H1 (cell line): Measurements from ENCODE around the gene TUBB1. TPM values are rescaled to one million over a fixed set of nuclear protein-coding genes. Genes with fewer than 3 reads are reported as not detected.
"Not testable (repeated sequence)": the region's sequence is repeated elsewhere in the genome, so short reads cannot be mapped to it uniquely, and the experiment has no call there.

Experiments
- CTCF ChIA-PET: fragments of 300-600 bp; sonication (Branson Sonifier 250); formaldehyde crosslinking; loops from one replicate; lab custom pipeline; 2021; ENCODE audit not compliant: partially characterized antibody; lab: Charles Lee
- POLR2A ChIA-PET: fragments of 300-600 bp; sonication (Branson Sonifier 250); formaldehyde crosslinking; loops from one replicate; lab custom pipeline; 2021; ENCODE audit warnings: inconsistent platforms; ENCODE audit not compliant: partially characterized antibody; lab: Charles Lee
- DNase-seq, 2 experiments: peaks; one replicate each; pipeline versions ENCODE4 v3.0.0 to v3.0.0-alpha.2; 2010 to 2022; ENCODE audit warnings: low spot score in 2 of 2, low read depth in 1 of 2, mixed read lengths in 1 of 2
- FAIRE-seq: peaks from 2 replicates; lab custom pipeline; 2011; peaks lifted over from hg19 to GRCh38; lab: Jason Lieb, UNC
- H2AFZ ChIP-seq: 2 replicates; pipeline ENCODE4 v1.8.1; 2012; ENCODE audit warnings: low read length, inconsistent platforms
- H2AK5ac ChIP-seq: 2 replicates; pipeline ENCODE4 v1.6.1; 2013; ENCODE audit warnings: low read depth, low read length
- H2BK120ac ChIP-seq: replicated peaks from 2 replicates; pipeline ENCODE3; 2013; ENCODE audit warnings: low read depth, low read length, inconsistent platforms
- H2BK12ac ChIP-seq: 2 replicates; pipeline ENCODE4 v1.6.1; 2013; ENCODE audit warnings: low read depth, low read length
- H2BK15ac ChIP-seq: 2 replicates; pipeline ENCODE4 v1.6.1; 2013; ENCODE audit warnings: low read length
- H2BK20ac ChIP-seq: 2 replicates; pipeline ENCODE4 v1.6.1; 2013; ENCODE audit warnings: low read length
- H2BK5ac ChIP-seq: 2 replicates; pipeline ENCODE4 v1.6.1; 2013; ENCODE audit warnings: low read depth, low read length
- H3K14ac ChIP-seq: 2 replicates; pipeline ENCODE4 v1.6.1; 2013; ENCODE audit warnings: inconsistent platforms; ENCODE audit not compliant: insufficient read length
- H3K18ac ChIP-seq: 2 replicates; pipeline ENCODE4 v1.6.1; 2013; ENCODE audit warnings: low read length; ENCODE audit errors: extremely low read depth
- H3K23ac ChIP-seq: 2 replicates; pipeline ENCODE4 v1.6.1; 2013; ENCODE audit warnings: inconsistent platforms; ENCODE audit not compliant: insufficient read length
- H3K23me2 ChIP-seq: 2 replicates; pipeline ENCODE4 v1.6.1; 2013; ENCODE audit warnings: low read depth, low read length
- H3K27ac ChIP-seq: 2 replicates; pipeline ENCODE4 v1.6.1; 2011; ENCODE audit warnings: low read depth, low read length, inconsistent platforms
- H3K27me3 ChIP-seq, 4 experiments: replicated peaks in 1 of 4; 1 replicate in 1 of 4; 2 replicates in 3 of 4; pipeline versions ENCODE4 v1.6.1 to v1.8.1; 2011 to 2013; ENCODE audit warnings: low read length in 3 of 4, mild to moderate bottlenecking in 3 of 4, inconsistent platforms in 2 of 4, mixed read lengths in 2 of 4, moderate library complexity in 1 of 4; ENCODE audit not compliant: control insufficient read depth in 3 of 4, insufficient read depth in 3 of 4; ENCODE audit errors: extremely low read depth in 1 of 4
- H3K36me3 ChIP-seq, 4 experiments: 2 replicates each; pipeline versions ENCODE4 v1.6.1 to v1.8.1; 2011 to 2013; ENCODE audit warnings: mild to moderate bottlenecking in 4 of 4, low read length in 3 of 4, moderate library complexity in 2 of 4, control low read depth in 1 of 4, inconsistent platforms in 1 of 4; ENCODE audit not compliant: insufficient read depth in 4 of 4, control insufficient read depth in 2 of 4
- H3K4ac ChIP-seq: replicated peaks from 2 replicates; pipeline ENCODE3; 2013; ENCODE audit warnings: low read length, low read depth, mixed read lengths, inconsistent platforms; ENCODE audit not compliant: insufficient read length
- H3K4me1 ChIP-seq, 4 experiments: replicated peaks in 1 of 4; 1 replicate in 1 of 4; 2 replicates in 3 of 4; pipeline versions ENCODE4 v1.6.1 to v1.8.1; 2011 to 2013; ENCODE audit warnings: low read length in 3 of 4, inconsistent platforms in 2 of 4, mixed read lengths in 1 of 4; ENCODE audit not compliant: insufficient read depth in 4 of 4, control insufficient read depth in 3 of 4
- H3K4me2 ChIP-seq, 2 experiments: 2 replicates each; pipeline versions ENCODE4 v1.6.1 to v1.8.1; 2011 to 2013; ENCODE audit warnings: low read depth in 2 of 2, low read length in 2 of 2, control low read depth in 1 of 2, inconsistent platforms in 1 of 2, mild to moderate bottlenecking in 1 of 2; ENCODE audit not compliant: insufficient read depth in 1 of 2
- H3K4me3 ChIP-seq, 4 experiments: fragments of 200-600, 300-600 bp in 1 of 4; sonication (generic), shearing (Covaris generic), sonication (Bioruptor Twin) in 1 of 4; 2 replicates each; pipeline versions ENCODE4 v1.5.1 to v1.8.1; 2011 to 2016; ENCODE audit warnings: low read length in 4 of 4, low read depth in 3 of 4, control low read depth in 2 of 4, inconsistent platforms in 2 of 4, mild to moderate bottlenecking in 2 of 4, mixed read lengths in 1 of 4, moderate library complexity in 1 of 4; ENCODE audit not compliant: insufficient read depth in 2 of 4; ENCODE audit errors: extremely low read depth in 1 of 4
- H3K56ac ChIP-seq: replicated peaks from 2 replicates; pipeline ENCODE3; 2013; ENCODE audit warnings: low read depth, mild to moderate bottlenecking, mixed read lengths, low read length, inconsistent platforms; ENCODE audit not compliant: insufficient read length
- H3K79me1 ChIP-seq: 2 replicates; pipeline ENCODE4 v1.6.1; 2013; ENCODE audit warnings: low read depth, low read length, control low read depth
- H3K79me2 ChIP-seq, 2 experiments: 2 replicates each; pipeline versions ENCODE4 v1.6.1 to v1.8.1; 2012 to 2013; ENCODE audit warnings: low read length in 2 of 2, mild to moderate bottlenecking in 2 of 2, inconsistent platforms in 1 of 2; ENCODE audit not compliant: insufficient read depth in 2 of 2, control insufficient read depth in 1 of 2
- H3K9ac ChIP-seq, 4 experiments: replicated peaks in 1 of 4; 1 replicate in 1 of 4; 2 replicates in 3 of 4; pipeline versions ENCODE4 v1.6.1 to v1.8.1; 2011 to 2013; ENCODE audit warnings: low read depth in 3 of 4, low read length in 3 of 4, control low read depth in 2 of 4, mild to moderate bottlenecking in 2 of 4, moderate library complexity in 2 of 4, inconsistent platforms in 1 of 4; ENCODE audit errors: extremely low read depth in 1 of 4
- H3K9me3 ChIP-seq, 2 experiments: 2 replicates each; pipeline versions ENCODE4 v1.6.1 to v1.8.1; 2012 to 2013; ENCODE audit warnings: mild to moderate bottlenecking in 2 of 2, moderate library complexity in 2 of 2, control low read depth in 1 of 2, inconsistent platforms in 1 of 2, low read depth in 1 of 2, low read length in 1 of 2, mixed read lengths in 1 of 2; ENCODE audit not compliant: insufficient read depth in 2 of 2
- H4K20me1 ChIP-seq, 2 experiments: replicated peaks in 1 of 2; 2 replicates each; pipeline versions ENCODE3 to v1.8.1; 2011 to 2013; ENCODE audit warnings: inconsistent platforms in 2 of 2, low read length in 2 of 2, mild to moderate bottlenecking in 1 of 2; ENCODE audit not compliant: insufficient read depth in 2 of 2, control insufficient read depth in 1 of 2
- H4K5ac ChIP-seq: 2 replicates; pipeline ENCODE4 v1.6.1; 2013; ENCODE audit warnings: low read length, low read depth, mixed read lengths, inconsistent platforms; ENCODE audit not compliant: insufficient read length
- H4K8ac ChIP-seq: 2 replicates; pipeline ENCODE4 v1.8.0; 2013; ENCODE audit warnings: mild to moderate bottlenecking, moderate library complexity, low read length, inconsistent platforms; ENCODE audit not compliant: insufficient read depth; ENCODE audit errors: extremely low read depth
- H4K91ac ChIP-seq: replicated peaks from 2 replicates; pipeline ENCODE3; 2013; ENCODE audit warnings: low read length, mixed read lengths, inconsistent platforms; ENCODE audit not compliant: insufficient read length
- WGBS, 2 experiments: shearing (Covaris generic) in 1 of 2; methylation state at CpG; one replicate each; pipeline versions ENCODE4 v1.1.6 to v1.1.7; 2013 to 2015; ENCODE audit warnings: low lambda C conversion rate in 2 of 2, mixed read lengths in 2 of 2, inconsistent platforms in 1 of 2, low coverage in 1 of 2, missing lambda C conversion rate in 1 of 2; ENCODE audit not compliant: insufficient replicate concordance in 2 of 2, insufficient coverage in 1 of 2, insufficient read length in 1 of 2; ENCODE audit errors: extremely low coverage in 1 of 2, missing lambda C conversion rate in 1 of 2; 5-methylcytosine and 5-hydroxymethylcytosine counted together
- polyA plus RNA-seq, 7 experiments: library from polyadenylated mRNA; depleted of rRNA in 3 of 7; stranded (reverse) in 5 of 7; unstranded in 2 of 7; fragments of >200 nt in 5 of 7; fragments of 200-250 nt in 2 of 7; gene quantifications; 1 replicate in 5 of 7; 2 replicates in 1 of 7; 4 replicates in 1 of 7; pipeline versions ENCODE4 v1.2.1 to v1.2.3, GENCODE V29; 2011 to 2013; ENCODE audit warnings: missing spikeins in 2 of 7, mixed read lengths in 2 of 7
- total RNA-seq: library from RNA; stranded (reverse); fragmentation: NEBNext Ultra II Directional; extraction: Animal tissue kit (Norgen Biotek cat#: 25700); gene quantifications from 2 replicates; pipeline ENCODE4 v1.2.1, GENCODE V29; 2021

The TUBB1 gene
- total and polyA plus RNA-seq, 2 of the 8 experiments (the other 6 are each of a cell fraction or from before 2014, with no cell fraction given): not detected

DNA sequence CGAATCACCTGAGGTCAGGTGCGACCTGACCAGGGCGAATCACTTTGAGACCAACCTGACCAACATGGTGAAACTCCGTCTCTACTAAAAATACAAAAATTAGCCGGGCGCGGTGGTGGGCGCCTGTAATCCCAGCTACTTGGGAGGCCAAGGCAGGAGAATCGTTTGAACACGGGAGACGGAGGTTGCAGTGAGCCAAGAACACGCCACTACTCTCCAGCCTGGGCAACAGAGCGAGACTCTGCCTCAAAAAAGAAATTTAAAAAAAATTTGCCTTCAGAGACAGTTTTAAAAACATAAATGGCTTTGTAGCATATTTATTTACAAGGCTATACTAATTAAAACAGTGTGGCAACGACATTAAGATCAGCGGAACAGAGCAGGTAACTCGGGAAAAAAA lies 22.3 kb downstream of the TUBB1 start:
- FAIRE-seq, H2AFZ ChIP-seq, CTCF ChIA-PET, H3K18ac ChIP-seq, H3K56ac ChIP-seq, H3K27me3 ChIP-seq, H3K36me3 ChIP-seq, H3K9me3 ChIP-seq, H4K91ac ChIP-seq, H2BK15ac ChIP-seq, H3K79me1 ChIP-seq, H3K23ac ChIP-seq, H3K23me2 ChIP-seq, H4K5ac ChIP-seq, DNase-seq, H3K4ac ChIP-seq, H2BK20ac ChIP-seq, H3K9ac ChIP-seq, H4K8ac ChIP-seq, H2BK12ac ChIP-seq, H2AK5ac ChIP-seq, H2BK5ac ChIP-seq, H3K14ac ChIP-seq, H4K20me1 ChIP-seq, H3K27ac ChIP-seq, H3K4me1 ChIP-seq, H2BK120ac ChIP-seq: not testable (repeated sequence)
- Histone ChIP-seq H3K4me3 (peak overlapping the region in 2 of 4 experiments; percentile 60 to 69; a peak in 4 of 8 replicates), H3K79me2 (peaks cover 11 to 35% of the 10 kb centered on the region in 2 experiments; a peak in 3 of 4 replicates), H3K4me2 (peak overlapping the region; percentile 64 to 69; a peak in 3 of 4 replicates)
- 95% methylated on average over 16 of the region's 16 CpGs; no CpG with 5 or more reads in 1 of the 2 experiments for WGBS, 2 experiments
- POLR2A ChIA-PET: interaction anchor here (1.4 to 1.6 kb wide), 2 partner anchors 9 to 10 kb away, joined by 3 to 4 read pairs; partner anchors contain the start of gene ATP5F1E
